Psoas muscle (tissue), 8 donors: ENCODE measurements around the gene NUP50. TPM values are rescaled to one million over a fixed set of nuclear protein-coding genes. Genes with fewer than 3 reads are reported as not detected.

Experiments used
- ATAC-seq, 4 donors: fragments of 200-7000 bp; cut with Tn5 transposase; one replicate each; pipeline ENCODE4 v1.9.1; 2020; ENCODE audit warnings: moderate library complexity in 3 of 4, mild to moderate bottlenecking in 2 of 4
- DNase-seq, 2 donors: peaks; one replicate each; pipeline ENCODE4 v3.0.0-alpha.2; 2020
- H3K27ac ChIP-seq: fragments of 200-600 bp; one replicate; pipeline ENCODE4 v1.8.0; 2022
- H3K27me3 ChIP-seq, 3 donors: fragments of 200-600 bp in 1 of 3; one replicate each; pipeline versions ENCODE4 v1.6.1 to v1.8.0; 2013 to 2022; ENCODE audit warnings: low read length in 2 of 3, mild to moderate bottlenecking in 2 of 3, moderate library complexity in 1 of 3; ENCODE audit not compliant: insufficient read depth in 3 of 3
- H3K36me3 ChIP-seq, 2 donors: fragments of 200-600 bp in 1 of 2; one replicate each; pipeline versions ENCODE4 v1.6.1 to v1.8.0; 2013 to 2022; ENCODE audit warnings: low read depth in 1 of 2, mild to moderate bottlenecking in 1 of 2, moderate library complexity in 1 of 2; ENCODE audit not compliant: insufficient read depth in 1 of 2
- H3K4me1 ChIP-seq: fragments of 200-600 bp; one replicate; pipeline ENCODE4 v1.8.0; 2022
- H3K4me3 ChIP-seq: fragments of 200-600 bp; one replicate; pipeline ENCODE4 v1.8.0; 2022; ENCODE audit warnings: mild to moderate bottlenecking
- H3K9me3 ChIP-seq: fragments of 200-600 bp; one replicate; pipeline ENCODE4 v1.8.0; 2022
- CTCF ChIP-seq: fragments of 200-600 bp; IDR thresholded peaks from one replicate; pipeline ENCODE4 v1.8.0; 2022; ENCODE audit warnings: antibody characterized with exemption
- WGBS, 3 donors: extraction: QIAGEN DNeasy Blood & Tissue Kit; methylation state at CpG; one replicate each; pipeline versions ENCODE4 v1.1.6 to v1.1.7; 2013; 5-methylcytosine and 5-hydroxymethylcytosine counted together
- intact Hi-C, 2 donors: fragments of 100-400 bp; cut with DNase I; formaldehyde crosslinking; loops; one replicate each; pipeline versions ENCODE4 v1.11.0 to v1.14.2; 2022
- long read RNA-seq, 2 donors: library from polyadenylated mRNA; unstranded; transcript quantifications; one replicate each; pipeline ENCODE4 v2.0.0, GENCODE V29; 2021
- polyA plus RNA-seq, 3 donors: library from polyadenylated mRNA; stranded (reverse); fragments of 200-250 nt; gene quantifications; one replicate each; pipeline ENCODE4 v1.2.3, GENCODE V29; 2013
- total RNA-seq, 4 donors: library from RNA; stranded (reverse); fragmentation: NEBNext Ultra II Directional in 2 of 4; extraction: Animal tissue kit (Norgen Biotek cat#: 25700) in 2 of 4; gene quantifications; one replicate each; pipeline versions ENCODE4 v1.2.1 to v1.2.4, GENCODE V29; 2021 to 2023
- donor health status: healthy with polysubstance abuse.
- donor health status: DM: no; HTN: no; CAD: no; lungs with moderate emphysema.
- donor health status: Bipolar disorder and iron deficiency.
- donor health status: healthy.
- donor health status: DM: yes; HTN: yes; CAD: no.
- donor health status: DM: no; HTN: no; CAD: no.
- donor health status: DM: no; HTN: no; CAD: no.
- donor health status: DM: yes; HTN: yes; CAD: no.

NUP50 gene
- total RNA-seq (10 to 100 TPM; 17.1 to 26.6 (median 21.6) TPM), polyA plus RNA-seq (10 to 100 TPM in 2 of 3 donors, 1 to 10 TPM in 1; 6.1 to 21.1 (median 11.8) TPM)
- long read RNA-seq, donor 1, full-length matches to known transcripts, result 12 of 16 reads
- long read RNA-seq, donor 1, partial matches to known transcripts, result 1 of 16 reads
- long read RNA-seq, donor 1, other reads (novel, unspliced or antisense), result 3 of 16 reads
- long read RNA-seq, donor 2, full-length matches to known transcripts, result 35 of 45 reads
- long read RNA-seq, donor 2, partial matches to known transcripts, result 3 of 45 reads
- long read RNA-seq, donor 2, other reads (novel, unspliced or antisense), result 7 of 45 reads

- WGBS, 3 donors, result 0% methylated on average over 86 to 100 of the region's 100 CpGs
- Histone ChIP-seq H3K36me3 (peaks cover 0 to 25% of the 10 kb centered on the region in 2 donors), H3K9me3 (no peaks in the 10 kb centered on the region), H3K27ac (peak within 1 kb of the TSS; percentile 76), H3K4me1 (peaks cover 30% of the 10 kb centered on the region), H3K27me3 (no peaks in the 10 kb centered on the region), H3K4me3 (peak within 1 kb of the TSS; percentile 73)
- ATAC-seq, result peak; percentile 95 to 97 (median 96)
- intact Hi-C loops, result no loop called here
- TF ChIP-seq CTCF, result peak; percentile 6
- DNase-seq, result peak; percentile 97 to 99
Observed at GRCh38 chr22:45163451-45164269, at the start of gene NUP50. TSS of gene NUP50 (plus strand) at chr22:45163925. CDS start at chr22:45168178, 4,253 bp downstream.

GRCh38 chr22:45120440-45120839, 43.3 kb upstream of the NUP50 start:
- ATAC-seq, result no peak
- Histone ChIP-seq H3K9me3 (no peaks in the 10 kb centered on the region), H3K36me3 (no peaks in the 10 kb centered on the region), H3K27me3 (peaks cover 3 to 17% (median 3%) of the 10 kb centered on the region in 3 donors), H3K4me3 (no peak overlapping the region), H3K27ac (no peak overlapping the region), H3K4me1 (no peaks in the 10 kb centered on the region)
- intact Hi-C loops, result no loop called here
- TF ChIP-seq CTCF, result no peak
- WGBS, 3 donors, result 83 to 85% (median 85%) methylated on average over 9 of the region's 9 CpGs
- no peak for DNase-seq

DNA sequence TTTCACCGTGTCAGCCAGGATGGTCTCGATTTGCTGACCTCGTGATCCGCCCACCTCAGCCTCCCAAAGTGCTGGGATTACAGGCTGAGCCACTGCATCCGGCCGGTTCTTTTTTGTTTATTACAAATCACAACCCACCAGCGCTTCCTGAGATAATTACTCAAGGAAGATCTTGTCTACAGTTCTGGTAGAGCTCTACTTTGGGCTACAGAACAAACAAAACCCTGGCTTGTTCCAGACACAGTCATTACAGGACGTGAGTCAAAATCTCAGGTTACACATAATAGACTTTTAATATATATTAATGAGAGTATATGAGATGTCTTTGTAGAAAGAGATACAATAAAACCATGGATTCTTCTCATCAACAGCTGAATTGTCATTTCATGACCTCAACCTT, 42.8 kb upstream of the NUP50 start:
- no peak for ATAC-seq
- 71 to 78% (median 73%) methylated on average over 8 of the region's 8 CpGs for WGBS, 3 donors
- no peak for TF ChIP-seq CTCF

DNA sequence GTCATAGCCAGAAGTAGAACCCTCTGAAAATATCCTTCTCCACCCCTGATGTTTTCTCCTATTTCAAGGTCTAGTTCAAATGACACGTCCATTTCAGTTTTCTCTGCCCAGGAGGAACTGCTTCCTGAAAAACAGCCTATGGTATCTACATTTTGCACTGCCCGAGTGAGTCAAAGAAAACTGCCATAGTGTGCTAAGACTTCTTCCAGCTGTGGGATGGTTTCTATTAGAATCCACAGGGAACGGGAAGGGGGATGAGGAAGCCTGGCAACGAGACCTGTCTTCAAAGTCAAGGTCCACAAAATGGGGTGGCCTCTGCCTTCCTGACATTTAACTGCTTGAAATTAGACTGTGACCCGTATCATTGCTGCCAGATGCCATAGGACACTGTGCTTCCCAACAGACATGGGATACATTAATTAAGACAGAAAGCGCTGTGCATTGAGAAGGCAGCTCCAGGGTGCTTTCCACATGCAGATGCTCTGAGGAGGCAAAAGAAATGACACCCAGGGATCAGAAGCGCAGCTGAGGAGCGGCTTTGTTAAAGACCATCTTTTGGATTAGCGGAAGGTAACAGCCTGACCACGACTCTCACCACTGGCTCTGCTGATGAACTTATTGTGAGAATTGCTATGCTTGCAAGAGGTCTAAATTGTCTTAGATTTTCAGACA, 39.4 kb upstream of the NUP50 start:
- H3K27ac ChIP-seq, result no peak overlapping the region
- no peaks in the 10 kb centered on the region for H3K9me3 ChIP-seq
- DNase-seq (no peak), ATAC-seq (no peak)
- no peaks in the 10 kb centered on the region for H3K4me1 ChIP-seq
- intact Hi-C loops, result no loop called here
- H3K27me3 ChIP-seq, result peaks cover 3 to 28% (median 3%) of the 10 kb centered on the region in 3 donors
- H3K4me3 ChIP-seq, result no peak overlapping the region
- H3K36me3 ChIP-seq, result no peaks in the 10 kb centered on the region
- no peak for TF ChIP-seq CTCF
- WGBS, 3 donors, result 30 to 37% (median 33%) methylated on average over 10 of the region's 10 CpGs

More for the DNA sequence above, 42.8 kb upstream of the NUP50 start:
- Histone ChIP-seq H3K36me3 (no peaks in the 10 kb centered on the region), H3K4me1 (no peaks in the 10 kb centered on the region), H3K4me3 (no peak overlapping the region), H3K9me3 (no peaks in the 10 kb centered on the region), H3K27ac (no peak overlapping the region), H3K27me3 (peaks cover 3 to 21% (median 3%) of the 10 kb centered on the region in 3 donors)
- intact Hi-C loops, result no loop called here
- DNase-seq, result no peak
